ENCODE results near the gene RNF183. TPM values are rescaled to one million over a fixed set of nuclear protein-coding genes. Genes with fewer than 3 reads are reported as not detected.

RNF183 gene
- total and polyA plus RNA-seq, 9 of the 15 experiments (the other 6 are each of a cell fraction or from before 2014, with no cell fraction given), result 0.04 to 2.0 (median 0.16) TPM; not detected in 5

DNA sequence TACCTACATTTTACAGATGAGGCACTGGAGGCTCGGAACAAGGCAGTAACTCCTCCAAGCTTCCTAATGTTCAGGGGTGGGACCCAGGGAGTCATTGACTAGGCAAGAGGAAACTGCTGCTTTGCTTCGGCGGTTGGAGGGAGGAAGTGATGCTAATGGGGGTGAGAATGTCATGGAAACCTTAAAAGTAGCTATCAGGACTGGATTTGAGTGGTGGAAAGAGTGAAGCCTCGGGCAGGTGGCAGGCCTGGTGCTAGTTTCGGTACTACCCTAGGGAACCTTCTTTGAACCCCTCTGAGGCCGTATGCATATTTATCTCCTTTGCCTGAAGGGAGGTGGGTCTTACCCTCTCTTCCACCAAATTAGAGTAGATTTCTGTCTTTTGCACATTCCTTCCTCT lies 47.8 kb upstream of the RNF183 start:
- Histone ChIP-seq H3K4me3 (no peak overlapping the region), H2AFZ (ENCODE audit: low read depth, low read length) (no peak overlapping the region), H3K9me1 (ENCODE audit: control insufficient read depth, insufficient read depth, low read length) (no peaks in the 10 kb centered on the region), H3K79me2 (ENCODE audit: control insufficient read depth, insufficient read depth, low read length) (no peaks in the 10 kb centered on the region), H3K4me2 (ENCODE audit: insufficient read depth, low read length) (no peak overlapping the region), H3K4me1 (replicated peaks in 1 of 2; ENCODE audit: control insufficient read depth in 2 of 2, insufficient read depth in 2 of 2, low read length in 2 of 2) (peaks cover 3 to 10% of the 10 kb centered on the region in 2 experiments; a peak in 3 of 5 replicates), H3K27me3 (ENCODE audit: control insufficient read depth in 2 of 2, insufficient read depth in 2 of 2, low read length in 2 of 2) (peaks cover 2 to 4% of the 10 kb centered on the region in 2 experiments; a peak in 2 of 5 replicates), H3K36me3 (ENCODE audit: control insufficient read depth, insufficient read depth, low read length) (no peaks in the 10 kb centered on the region), H4K20me1 (replicated peaks; ENCODE audit: control insufficient read depth, insufficient read depth, low read length) (no peaks in the 10 kb centered on the region), H3K9ac (ENCODE audit: insufficient read depth in 1 of 2, low read depth in 2 of 2, low read length in 2 of 2) (no peak overlapping the region), H3K27ac (ENCODE audit: extremely low read depth, low read depth, low read length) (no peak overlapping the region), H3K9me3 (replicated peaks; ENCODE audit: control insufficient read depth, insufficient read depth, low read depth, low read length) (no peaks in the 10 kb centered on the region)
- intact Hi-C loops (cut with micrococcal nuclease), result no loop called here
- no peak for ATAC-seq
- ChIA-PET POLR2A (interaction anchor here (2.2 kb wide), 1 partner anchor 11 kb away, joined by 22 read pairs; no protein-coding TSS in a partner anchor), CTCF (ENCODE audit: low intra/inter-chr PET ratio) (no interaction called here)
- no peak for FAIRE-seq
- peak; percentile 64; the same call in 1 of the 2 replicates for TF ChIP-seq SPI1 (IDR thresholded peaks at IDR 0.05; ENCODE audit: borderline replicate concordance, low read depth, low read length)
- no peak for TF ChIP-seq ZNF76 (CRISPR knock-in tag; IDR thresholded peaks at IDR 0.05; ENCODE audit: borderline replicate concordance)
- peak; percentile 32; the same call in 1 of the 2 replicates for TF ChIP-seq ZNF316 (IDR thresholded peaks at IDR 0.05)
- WGBS (ENCODE audit: insufficient coverage, low coverage, missing lambda C conversion rate), result 37% methylated on average over 6 of the region's 6 CpGs
- BruUV-seq (replicated peaks), result no TSS peak
- no peak for DNase-seq (ENCODE audit: extremely low read depth in 1 of 4, low spot score in 3 of 4)
- in situ Hi-C loops (cut with MboI), result no loop called here

GRCh38 chr9:113350107-113350661 lies 47.0 kb upstream of the RNF183 start:
- no peak for TF ChIP-seq RAD51 (IDR thresholded peaks at IDR 0.05; ENCODE audit: borderline replicate concordance, low read depth)
- no peak for TF ChIP-seq PHF20 (IDR thresholded peaks at IDR 0.05; ENCODE audit: partially characterized antibody)
- TF ChIP-seq TAF15 (IDR thresholded peaks at IDR 0.05; ENCODE audit: low read depth, low read length), result no peak
- no peak for TF ChIP-seq SMAD4 (CRISPR knock-in tag; conservative IDR thresholded peaks at IDR 0.05)
- TF ChIP-seq ZNF239 (CRISPR knock-in tag; IDR thresholded peaks at IDR 0.05), result no peak
- Histone ChIP-seq H3K4me1 (replicated peaks in 1 of 2; ENCODE audit: control insufficient read depth in 2 of 2, insufficient read depth in 2 of 2, low read length in 2 of 2) (peaks cover 3 to 10% of the 10 kb centered on the region in 2 experiments; a peak in 3 of 5 replicates), H3K9ac (ENCODE audit: insufficient read depth in 1 of 2, low read depth in 2 of 2, low read length in 2 of 2) (peak overlapping the region in 1 of 2 experiments; percentile 73; a peak in 1 of 4 replicates), H3K4me3 (no peak overlapping the region), H4K20me1 (replicated peaks; ENCODE audit: control insufficient read depth, insufficient read depth, low read length) (no peaks in the 10 kb centered on the region), H3K79me2 (ENCODE audit: control insufficient read depth, insufficient read depth, low read length) (no peaks in the 10 kb centered on the region), H3K27ac (ENCODE audit: extremely low read depth, low read depth, low read length) (no peak overlapping the region), H2AFZ (ENCODE audit: low read depth, low read length) (0 out of 2 replicates have a peak overlapping the region, but pooled peaks have one; percentile 26), H3K36me3 (ENCODE audit: control insufficient read depth, insufficient read depth, low read length) (no peaks in the 10 kb centered on the region), H3K4me2 (ENCODE audit: insufficient read depth, low read length) (peak overlapping the region; percentile 49; the same call in 1 of the 2 replicates), H3K9me1 (ENCODE audit: control insufficient read depth, insufficient read depth, low read length) (no peaks in the 10 kb centered on the region), H3K27me3 (ENCODE audit: control insufficient read depth in 2 of 2, insufficient read depth in 2 of 2, low read length in 2 of 2) (peaks cover 2 to 4% of the 10 kb centered on the region in 2 experiments; a peak in 2 of 5 replicates), H3K9me3 (replicated peaks; ENCODE audit: control insufficient read depth, insufficient read depth, low read depth, low read length) (no peaks in the 10 kb centered on the region)
- WGBS (ENCODE audit: insufficient coverage, low coverage, missing lambda C conversion rate), result 22% methylated on average over 13 of the region's 14 CpGs
- intact Hi-C loops (cut with micrococcal nuclease) (no loop called here), in situ Hi-C loops (cut with MboI) (no loop called here)
- ATAC-seq (no peak), DNase-seq (ENCODE audit: extremely low read depth in 1 of 4, low spot score in 3 of 4) (no peak), FAIRE-seq (no peak)
- ChIA-PET CTCF (ENCODE audit: low intra/inter-chr PET ratio) (no interaction called here), POLR2A (interaction anchor here (0.6 to 2.4 kb wide), 3 partner anchors 10 to 49 kb away, joined by 3 to 12 read pairs (median 3); partner anchors contain the start of gene WDR31)
- no TSS peak for BruUV-seq (replicated peaks)
